GM12892 (cell line): Measurements from ENCODE around the gene FUT8.
A peak's percentile ranks its signal among the peaks of the same experiment; 100 is the strongest.

ENCODE experiments used
- DNase-seq: peaks from one replicate; pipeline ENCODE4 v3.0.0; 2011; ENCODE audit not compliant: insufficient read length
- FAIRE-seq: peaks from 2 replicates; lab custom pipeline; 2011; peaks lifted over from hg19 to GRCh38; lab: Jason Lieb, UNC
- POLR2A ChIP-seq: IDR thresholded peaks from 2 replicates; pipeline ENCODE4 v1.6.1; 2011; ENCODE audit warnings: low read depth, low read length, control low read depth
- POLR2AphosphoS5 ChIP-seq: IDR thresholded peaks from 2 replicates; pipeline ENCODE4 v1.6.1; 2011; ENCODE audit warnings: low read depth, low read length, control low read depth
- TAF1 ChIP-seq: IDR thresholded peaks from 2 replicates; pipeline ENCODE4 v1.6.1; 2011; ENCODE audit warnings: low read depth, mild to moderate bottlenecking, control low read depth, low read length, borderline replicate concordance

FUT8 gene

DNA sequence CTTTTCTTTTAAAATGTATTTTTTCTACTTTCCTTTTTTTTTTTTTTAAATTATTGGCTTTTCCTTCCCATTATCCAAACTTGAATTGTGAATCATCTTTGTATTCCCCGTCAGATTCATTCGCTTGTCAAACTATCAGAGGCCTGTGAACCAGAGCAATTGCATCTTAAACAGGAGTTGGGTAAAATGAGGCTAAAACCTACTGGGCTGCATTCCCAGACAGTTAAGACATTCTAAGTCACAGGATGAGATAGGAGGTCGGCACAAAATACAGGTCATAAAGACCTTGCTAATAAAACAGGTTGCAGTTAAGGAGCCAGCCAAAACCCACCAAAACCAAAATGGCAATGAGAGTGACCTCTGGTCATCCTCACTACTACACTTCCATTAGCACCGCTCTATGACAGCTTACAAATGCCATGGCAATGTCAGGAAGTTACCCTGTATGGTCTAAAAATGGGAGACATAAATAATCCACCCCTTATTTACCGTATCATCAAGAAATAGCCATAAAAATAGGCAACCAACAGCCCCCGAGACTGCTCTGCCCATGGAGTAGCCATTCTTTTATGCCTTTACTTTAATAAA is 19.9 kb downstream of the FUT8 start:
- DNase-seq (no peak), FAIRE-seq (no peak)
- TF ChIP-seq POLR2AphosphoS5, result no peak
- TF ChIP-seq POLR2A, result no peak
- TF ChIP-seq TAF1, result no peak

GRCh38 chr14:65433157-65433556 is 20.6 kb downstream of the FUT8 start:
- no peak for DNase-seq
- TF ChIP-seq TAF1 (no peak), POLR2AphosphoS5 (no peak), POLR2A (no peak)
- no peak for FAIRE-seq

DNA sequence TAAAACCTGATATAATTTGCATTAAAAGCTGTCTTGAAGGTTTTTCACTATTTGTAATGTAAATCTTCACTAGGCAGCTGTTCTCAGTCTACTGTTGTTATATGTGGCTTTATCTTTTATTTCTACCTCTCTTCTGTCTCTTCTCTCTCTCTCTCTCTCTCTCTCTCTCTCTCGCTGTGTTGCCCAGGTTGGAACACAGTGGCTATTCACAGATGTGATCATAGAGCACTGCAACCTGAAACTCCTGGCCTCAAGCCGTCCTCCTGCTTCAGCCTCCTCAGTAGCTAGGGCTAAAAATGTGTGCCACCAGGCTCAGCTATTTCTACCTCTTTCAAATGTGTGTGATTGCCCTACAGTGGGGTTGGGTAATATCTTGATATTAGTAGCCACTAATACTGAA is 21.1 kb downstream of the FUT8 start:
- no peak for TF ChIP-seq TAF1
- no peak for TF ChIP-seq POLR2A
- TF ChIP-seq POLR2AphosphoS5, result no peak
- FAIRE-seq (peak; percentile 58), DNase-seq (no peak)

- peak; percentile 46 for FAIRE-seq
These were observed 21.8 kb downstream of the FUT8 start for GRCh38 chr14:65434216-65434850.

DNA sequence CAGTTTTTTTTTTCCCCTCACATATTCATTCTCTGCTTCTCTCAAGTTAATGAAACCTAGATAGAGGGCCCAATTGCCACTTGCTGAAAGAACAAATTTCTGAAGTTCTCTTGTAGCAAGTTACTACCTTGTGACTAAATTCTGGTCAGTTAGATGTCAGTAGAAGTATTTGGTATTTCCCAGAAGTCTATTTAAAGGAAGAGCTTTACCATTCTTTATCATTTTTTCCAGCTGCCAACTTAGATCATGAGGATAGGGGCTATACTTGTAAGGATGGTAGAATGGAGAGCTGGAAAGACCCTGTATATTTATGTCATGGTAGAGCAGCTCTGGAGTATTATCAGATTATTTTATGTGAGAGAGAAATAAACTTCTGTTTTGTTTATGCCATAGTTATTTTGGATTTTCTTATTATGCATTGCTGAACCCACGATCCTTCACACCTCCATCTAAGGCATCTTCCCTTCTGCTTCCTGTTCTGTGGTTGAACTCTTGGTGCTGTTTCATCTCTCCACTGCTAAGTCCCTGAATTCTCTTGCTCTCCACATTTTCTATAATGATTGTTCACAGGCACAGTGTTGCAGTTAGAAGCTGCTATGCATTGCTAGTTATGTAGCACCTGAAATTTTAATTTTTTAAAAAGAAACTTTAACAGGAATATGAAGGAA is 25.9 kb downstream of the FUT8 start:
- DNase-seq (no peak), FAIRE-seq (no peak)

More at GRCh38 chr14:65434216-65434850, 21.8 kb downstream of the FUT8 start:
- TF ChIP-seq TAF1 (no peak), POLR2AphosphoS5 (no peak), POLR2A (no peak)
- DNase-seq, result no peak

GRCh38 chr14:65439117-65439516 is 26.6 kb downstream of the FUT8 start:
- TF ChIP-seq POLR2AphosphoS5, result no peak
- no peak for TF ChIP-seq TAF1
- TF ChIP-seq POLR2A, result no peak
- DNase-seq (no peak), FAIRE-seq (peak; percentile 42)

More for the DNA sequence above, 25.9 kb downstream of the FUT8 start:
- TF ChIP-seq TAF1 (no peak), POLR2AphosphoS5 (no peak), POLR2A (no peak)

- FAIRE-seq (no peak), DNase-seq (no peak)
- TF ChIP-seq TAF1 (no peak), POLR2A (no peak), POLR2AphosphoS5 (no peak)
These were observed 27.7 kb downstream of the FUT8 start for GRCh38 chr14:65440230-65440629.

DNA sequence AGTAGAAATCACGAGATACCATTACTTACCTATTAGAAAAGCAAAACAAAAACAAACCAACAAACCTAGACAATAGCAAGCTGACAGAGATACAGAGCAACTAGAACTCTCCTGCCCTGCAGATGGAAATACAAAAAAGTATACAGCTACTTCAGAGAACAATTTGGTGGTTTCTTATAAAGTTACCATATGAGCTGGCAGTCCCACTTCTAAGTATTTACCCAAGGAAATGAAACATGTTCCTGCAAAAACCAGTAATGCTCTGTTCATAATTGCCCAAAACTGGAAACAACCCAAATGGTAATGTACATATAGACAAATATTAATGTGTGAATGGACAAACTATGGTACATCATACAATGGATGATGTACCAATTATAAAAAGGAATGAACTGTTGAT is 31.7 kb downstream of the FUT8 start:
- TF ChIP-seq POLR2A (no peak), TAF1 (no peak), POLR2AphosphoS5 (no peak)
- FAIRE-seq (no peak), DNase-seq (no peak)

DNA sequence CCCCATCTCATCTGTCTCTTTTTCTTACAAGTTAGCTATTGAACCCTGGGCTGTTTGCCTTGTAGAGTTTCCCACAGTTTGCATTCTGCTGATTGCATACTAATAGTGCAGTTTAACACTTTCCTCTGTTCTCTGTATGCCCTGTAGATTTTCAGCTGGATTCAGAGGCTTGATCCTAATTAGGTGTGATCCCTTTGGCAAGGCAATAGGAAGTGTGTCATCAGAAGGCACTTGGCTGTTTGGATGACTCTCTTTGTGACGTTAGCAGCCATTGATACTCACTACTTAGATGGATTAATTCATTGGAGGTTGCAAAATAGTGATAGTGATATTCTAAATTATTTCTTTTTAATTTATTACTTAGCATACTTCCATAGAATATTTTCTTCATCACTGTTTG is 33.6 kb downstream of the FUT8 start:
- no peak for TF ChIP-seq TAF1
- no peak for TF ChIP-seq POLR2AphosphoS5
- no peak for TF ChIP-seq POLR2A
- DNase-seq (no peak), FAIRE-seq (no peak)

GRCh38 chr14:65449647-65450046 is 37.1 kb downstream of the FUT8 start:
- no peak for TF ChIP-seq POLR2AphosphoS5
- no peak for TF ChIP-seq POLR2A
- no peak for TF ChIP-seq TAF1
- FAIRE-seq, result peak; percentile 21
- DNase-seq, result no peak

DNA sequence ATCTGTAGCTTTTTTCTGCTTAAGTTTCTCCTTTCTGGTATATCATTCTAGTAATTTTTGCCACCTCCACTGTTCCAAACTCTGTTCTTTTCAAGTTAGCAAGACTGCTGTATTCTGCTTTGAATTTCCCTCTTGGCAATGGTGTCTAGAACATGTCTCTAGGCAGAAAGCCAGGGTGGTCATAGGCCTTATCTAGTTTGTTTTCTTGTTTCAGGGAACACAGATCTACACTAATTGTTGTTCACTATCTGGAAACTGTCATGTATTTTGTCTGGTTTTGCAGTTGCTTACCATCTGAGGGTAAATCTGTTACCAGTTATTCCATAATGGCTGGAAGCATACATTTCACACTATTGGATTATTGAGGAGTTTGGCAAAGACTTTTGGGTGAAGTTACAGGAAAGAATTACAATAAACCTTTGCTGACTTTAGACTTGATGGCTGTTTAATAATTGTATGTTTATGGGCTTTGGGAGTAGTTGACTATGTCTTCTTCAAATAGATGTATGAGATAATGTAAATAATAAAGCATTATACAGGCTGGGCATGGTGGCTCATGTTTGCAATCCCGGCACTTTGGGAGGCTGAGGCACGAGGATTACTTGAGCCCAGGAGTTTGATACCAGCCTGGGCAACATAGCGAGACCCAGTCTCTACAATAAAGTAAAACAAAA is 41.4 kb downstream of the FUT8 start:
- DNase-seq (no peak), FAIRE-seq (peak; percentile 54)
- TF ChIP-seq TAF1 (no peak), POLR2AphosphoS5 (no peak), POLR2A (no peak)

DNA sequence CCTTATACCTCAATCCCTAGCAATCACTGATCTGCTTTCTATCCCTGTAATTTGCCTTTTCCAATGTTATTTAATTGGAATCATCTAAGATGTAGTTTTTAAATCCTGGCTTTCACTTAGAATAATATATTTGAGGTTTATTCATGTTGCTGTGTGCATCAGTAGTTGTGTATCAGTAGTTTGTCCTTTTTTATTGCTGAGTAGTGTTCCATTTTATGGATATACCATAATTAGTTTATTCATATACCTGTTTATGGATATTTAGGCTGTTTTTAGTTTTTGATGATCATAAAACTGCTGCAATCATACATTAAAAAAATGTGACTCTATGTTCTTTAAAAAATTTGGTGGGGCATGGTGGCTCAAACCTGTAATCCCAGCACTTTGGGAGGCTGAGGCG is 43.7 kb downstream of the FUT8 start:
- DNase-seq (no peak), FAIRE-seq (no peak)
- TF ChIP-seq POLR2A, result no peak
- no peak for TF ChIP-seq POLR2AphosphoS5
- no peak for TF ChIP-seq TAF1

GRCh38 chr14:65461730-65462129 is 49.2 kb downstream of the FUT8 start:
- TF ChIP-seq TAF1 (no peak), POLR2AphosphoS5 (peak; percentile 35; the same call in 1 of the 2 replicates), POLR2A (no peak)
- FAIRE-seq, result no peak

More at GRCh38 chr14:65461730-65462129, 49.2 kb downstream of the FUT8 start:
- DNase-seq, result no peak
